GM23338 (cell line): ENCODE results near the gene SYT14. TPM values are rescaled to one million over a fixed set of nuclear protein-coding genes. Genes with fewer than 3 reads are reported as not detected.
"Not testable (repeated sequence)": the region's sequence is repeated elsewhere in the genome, so short reads cannot be mapped to it uniquely, and the experiment has no call there.

ENCODE experiments used
- ATAC-seq: fragments of 200-7000 bp; cut with Tn5 transposase; 3 replicates; pipeline ENCODE4 v1.9.1; 2020
- DNase-seq: peaks from one replicate; pipeline ENCODE4 v3.0.0-alpha.2; 2015; ENCODE audit warnings: low spot score
- H2AFZ ChIP-seq: fragments of 200-600 bp; sonication (generic); 2 replicates; pipeline ENCODE4 v1.8.0; 2016; ENCODE audit warnings: antibody characterized with exemption, mild to moderate bottlenecking, moderate library complexity
- H3F3A ChIP-seq: fragments of 200-600 bp; sonication (generic); replicated peaks from 2 replicates; pipeline ENCODE4 v1.8.0; 2017; ENCODE audit warnings: antibody characterized with exemption, mixed run types, low read depth
- H3K27ac ChIP-seq: fragments of 200-600 bp; sonication (generic); 2 replicates; pipeline ENCODE4 v1.6.1; 2016; ENCODE audit warnings: low read depth
- H3K27me3 ChIP-seq: fragments of 200-600 bp; sonication (generic); 2 replicates; pipeline ENCODE4 v1.8.0; 2016; ENCODE audit warnings: mild to moderate bottlenecking, mixed run types, moderate library complexity; ENCODE audit not compliant: insufficient read depth
- H3K36me3 ChIP-seq: fragments of 200-600 bp; sonication (generic); 2 replicates; pipeline ENCODE4 v1.8.0; 2016; ENCODE audit warnings: mild to moderate bottlenecking; ENCODE audit not compliant: insufficient read depth
- H3K4me1 ChIP-seq: fragments of 200-600 bp; sonication (generic); 2 replicates; pipeline ENCODE4 v1.8.0; 2016; ENCODE audit warnings: mild to moderate bottlenecking, moderate library complexity; ENCODE audit not compliant: insufficient read depth
- H3K4me2 ChIP-seq: fragments of 200-600 bp; sonication (generic); 2 replicates; pipeline ENCODE4 v1.7.1; 2017; ENCODE audit warnings: mixed run types
- H3K4me3 ChIP-seq: fragments of 200-600 bp; sonication (generic); 2 replicates; pipeline ENCODE4 v1.6.1; 2016; ENCODE audit warnings: mixed run types
- H3K79me2 ChIP-seq: fragments of 200-600 bp; sonication (generic); replicated peaks from 2 replicates; pipeline ENCODE4 v1.8.0; 2017; ENCODE audit warnings: mild to moderate bottlenecking; ENCODE audit not compliant: insufficient read depth
- H3K9me2 ChIP-seq: fragments of 200-600 bp; sonication (generic); 2 replicates; pipeline ENCODE4 v1.8.0; 2017; ENCODE audit not compliant: insufficient read depth
- H4K20me1 ChIP-seq: fragments of 200-600 bp; sonication (generic); replicated peaks from 2 replicates; pipeline ENCODE4 v1.8.0; 2017; ENCODE audit warnings: mild to moderate bottlenecking; ENCODE audit not compliant: insufficient read depth
- H3K27ac Mint-ChIP-seq: 2 replicates; pipeline ENCODE4 v1.8.0; 2020; ENCODE audit warnings: inconsistent platforms, mild to moderate bottlenecking, moderate library complexity, mixed read lengths
- H3K27me3 Mint-ChIP-seq: 3 replicates; pipeline ENCODE4 v1.8.0; 2022; ENCODE audit warnings: low read depth, mild to moderate bottlenecking, moderate library complexity, mixed read lengths, inconsistent platforms; ENCODE audit not compliant: insufficient read depth, poor library complexity
- H3K36me3 Mint-ChIP-seq: 3 replicates; pipeline ENCODE4 v1.8.0; 2021; ENCODE audit warnings: low read depth, mild to moderate bottlenecking, inconsistent platforms, moderate library complexity, mixed read lengths
- H3K4me1 Mint-ChIP-seq: 3 replicates; pipeline ENCODE4 v1.8.0; 2020; ENCODE audit warnings: mild to moderate bottlenecking, inconsistent platforms, mixed read lengths
- H3K4me3 Mint-ChIP-seq: 3 replicates; pipeline ENCODE4 v1.8.0; 2021; ENCODE audit warnings: moderate library complexity, mild to moderate bottlenecking, inconsistent platforms, mixed read lengths
- H3K9me3 Mint-ChIP-seq: 3 replicates; pipeline ENCODE4 v1.8.0; 2020; ENCODE audit warnings: moderate library complexity, mild to moderate bottlenecking, inconsistent platforms, mixed read lengths
- NANOG ChIP-seq: IDR thresholded peaks from 2 replicates; pipeline ENCODE4 v1.6.1; 2016; ENCODE audit warnings: antibody characterized with exemption, borderline replicate concordance
- REST ChIP-seq: IDR thresholded peaks from one replicate; pipeline ENCODE4 v1.6.1; 2018; ENCODE audit warnings: antibody characterized with exemption; ENCODE audit not compliant: unreplicated experiment
- STAT1 ChIP-seq: IDR thresholded peaks from one replicate; pipeline ENCODE4 v1.6.1; 2016; ENCODE audit warnings: antibody characterized with exemption; ENCODE audit not compliant: unreplicated experiment
- polyA plus RNA-seq: library from polyadenylated mRNA; unstranded; fragments of >200 nt; fragmentation: Nextera tagmentation; extraction: Ambion mirVana; gene quantifications from 2 replicates; pipeline ENCODE4 v1.2.1, GENCODE V29; 2016
- total RNA-seq: library from RNA; depleted of rRNA; stranded (reverse); fragments of >200 nt; shearing (Covaris generic); gene quantifications from 2 replicates; pipeline ENCODE4 v1.2.3, GENCODE V29; 2014

Gene SYT14
- total and polyA plus RNA-seq, 2 experiments from 2014 or later = 5.2 to 22.4 TPM

DNA sequence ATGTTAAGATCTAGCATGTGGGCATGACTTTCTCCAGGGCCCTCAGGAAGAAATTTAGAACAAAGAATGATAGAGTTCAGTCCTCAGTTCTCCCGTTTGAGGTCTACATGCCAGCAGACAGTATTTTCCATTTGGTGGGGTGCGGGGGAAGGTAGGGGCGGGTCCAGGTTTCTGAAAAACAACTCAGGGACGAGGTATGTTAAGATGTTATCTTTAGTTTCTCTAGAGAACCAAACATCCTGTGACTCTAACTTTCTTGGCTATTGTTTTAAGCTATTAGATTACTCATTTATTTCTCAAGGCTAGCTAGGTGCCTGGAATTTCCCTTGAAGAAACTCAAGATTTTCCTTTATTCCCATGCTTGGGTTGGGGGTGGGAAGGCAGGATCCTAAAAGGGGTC lies 42.3 kb upstream of the SYT14 start (continued):
- no peak for TF ChIP-seq NANOG

- no peak overlapping the region; the same call in 1 of the 2 replicates for H3K27ac ChIP-seq
- no peak overlapping the region for H3K4me2 ChIP-seq
- no peaks in the 10 kb centered on the region for H3K36me3 ChIP-seq
- no peaks in the 10 kb centered on the region for H4K20me1 ChIP-seq
- H3K9me2 ChIP-seq = no peaks in the 10 kb centered on the region
- peak overlapping the region; percentile 64 for H2AFZ ChIP-seq
- Mint-ChIP-seq H3K9me3 (no peaks in the 10 kb centered on the region), H3K36me3 (no peaks in the 10 kb centered on the region), H3K27me3 (peaks cover 2% of the 10 kb centered on the region), H3K4me3 (no peak overlapping the region), H3K27ac (no peak overlapping the region), H3K4me1 (peaks cover 2% of the 10 kb centered on the region; the same call in 2 of the 3 replicates)
- TF ChIP-seq REST = no peak
- no peak for TF ChIP-seq STAT1
- DNase-seq (no peak), ATAC-seq (no peak)
- no peaks in the 10 kb centered on the region for H3F3A ChIP-seq
- no peaks in the 10 kb centered on the region for H3K79me2 ChIP-seq
- peaks cover 3% of the 10 kb centered on the region; the same call in 1 of the 2 replicates for H3K4me1 ChIP-seq
- no peak overlapping the region for H3K4me3 ChIP-seq
- no peaks in the 10 kb centered on the region for H3K27me3 ChIP-seq
Observed at GRCh38 chr1:209896346-209896745, 41.7 kb upstream of the SYT14 start.

DNA sequence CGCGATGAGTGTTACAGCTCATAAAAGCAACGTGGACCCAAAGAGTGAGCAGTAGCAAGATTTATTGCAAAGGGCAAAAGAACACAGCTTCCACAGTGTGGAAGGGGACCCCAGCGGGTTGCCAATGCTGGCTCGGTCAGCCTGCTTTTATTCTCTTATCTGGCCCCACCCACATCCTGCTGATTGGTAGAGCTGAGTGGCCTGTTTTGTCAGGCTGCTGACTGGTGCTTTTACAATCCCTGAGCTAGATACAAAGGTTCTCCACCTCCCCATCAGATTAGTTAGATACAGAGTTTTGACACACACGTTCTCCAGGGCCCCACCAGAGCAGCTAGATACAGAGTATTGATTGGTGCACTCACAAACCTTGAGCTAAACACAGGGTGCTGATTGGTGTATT lies 39.7 kb upstream of the SYT14 start:
- not testable (repeated sequence) for H3K4me1 Mint-ChIP-seq, H3K4me2 ChIP-seq, H3K9me3 Mint-ChIP-seq

GRCh38 chr1:209898851-209899250 lies 39.2 kb upstream of the SYT14 start:
- H3K9me2 ChIP-seq, H3K4me2 ChIP-seq, H3K4me1 Mint-ChIP-seq, H3K27ac Mint-ChIP-seq, H3K27me3 ChIP-seq, H3K27me3 Mint-ChIP-seq, H3K4me1 ChIP-seq, H3K36me3 Mint-ChIP-seq, H3K4me3 Mint-ChIP-seq, H3K36me3 ChIP-seq, H4K20me1 ChIP-seq, H3F3A ChIP-seq, DNase-seq, ATAC-seq, H3K79me2 ChIP-seq, H2AFZ ChIP-seq, H3K4me3 ChIP-seq, H3K27ac ChIP-seq, H3K9me3 Mint-ChIP-seq: not testable (repeated sequence)

More for the DNA sequence above, 39.7 kb upstream of the SYT14 start:
- H3K27me3 Mint-ChIP-seq, H3K27me3 ChIP-seq, H4K20me1 ChIP-seq, H2AFZ ChIP-seq, H3K4me3 Mint-ChIP-seq, H3K9me2 ChIP-seq, ATAC-seq, H3K27ac ChIP-seq, H3K4me1 ChIP-seq, DNase-seq, H3K36me3 Mint-ChIP-seq, H3K27ac Mint-ChIP-seq, H3K79me2 ChIP-seq, H3K36me3 ChIP-seq, H3K4me3 ChIP-seq, H3F3A ChIP-seq: not testable (repeated sequence)
